DMS 273 (cell line): Measurements from ENCODE around the gene IPPK.
"Not testable (repeated sequence)": the region's sequence is repeated elsewhere in the genome, so short reads cannot be mapped to it uniquely, and the experiment has no call there.

Experiments used
- DNase-seq: peaks from one replicate; lab custom pipeline; 2025; ENCODE audit not compliant: unreplicated experiment; lab: John Stamatoyannopoulos, UW

Gene IPPK

GRCh38 chr9:92598382-92598781 is 71.5 kb downstream of the IPPK start:
- DNase-seq, result no peak

GRCh38 chr9:92595930-92596329 is 74.0 kb downstream of the IPPK start:
- no peak for DNase-seq

GRCh38 chr9:92595075-92595474 is 74.9 kb downstream of the IPPK start:
- not testable (repeated sequence) for DNase-seq

GRCh38 chr9:92592946-92593861 is 76.7 kb downstream of the IPPK start:
- DNase-seq, result no peak

GRCh38 chr9:92592537-92592936 is 77.4 kb downstream of the IPPK start:
- DNase-seq, result no peak

GRCh38 chr9:92590377-92590776 is 79.6 kb downstream of the IPPK start:
- DNase-seq, result peak; percentile 33

- DNase-seq, result no peak
Measured at GRCh38 chr9:92589923-92590322, 80.0 kb downstream of the IPPK start.

- DNase-seq, result no peak
Measured at GRCh38 chr9:92576175-92576574, 93.8 kb downstream of the IPPK start.

GRCh38 chr9:92573612-92574011 is 96.3 kb downstream of the IPPK start:
- DNase-seq, result not testable (repeated sequence)

- not testable (repeated sequence) for DNase-seq
Measured at GRCh38 chr9:92571871-92572270, 98.1 kb downstream of the IPPK start.

GRCh38 chr9:92564982-92565381 is 104.9 kb downstream of the IPPK start:
- no peak for DNase-seq

GRCh38 chr9:92564504-92564903 is 105.4 kb downstream of the IPPK start:
- peak; percentile 26 for DNase-seq
